ENCODE measurements around the gene SHC2.
"Not testable (repeated sequence)": the region's sequence is repeated elsewhere in the genome, so short reads cannot be mapped to it uniquely, and the experiment has no call there.

Gene SHC2

GRCh38 chr19:452829-453228, 8.0 kb downstream of the SHC2 start:
- H3K27ac ChIP-seq, result no peak overlapping the region

GRCh38 chr19:450912-451481, 9.8 kb downstream of the SHC2 start:
- not testable (repeated sequence) for DNase-seq (ENCODE audit: low read depth, low spot score); H3K27ac ChIP-seq

More at GRCh38 chr19:452829-453228, 8.0 kb downstream of the SHC2 start:
- no peak for DNase-seq (ENCODE audit: low read depth, low spot score)

DNA sequence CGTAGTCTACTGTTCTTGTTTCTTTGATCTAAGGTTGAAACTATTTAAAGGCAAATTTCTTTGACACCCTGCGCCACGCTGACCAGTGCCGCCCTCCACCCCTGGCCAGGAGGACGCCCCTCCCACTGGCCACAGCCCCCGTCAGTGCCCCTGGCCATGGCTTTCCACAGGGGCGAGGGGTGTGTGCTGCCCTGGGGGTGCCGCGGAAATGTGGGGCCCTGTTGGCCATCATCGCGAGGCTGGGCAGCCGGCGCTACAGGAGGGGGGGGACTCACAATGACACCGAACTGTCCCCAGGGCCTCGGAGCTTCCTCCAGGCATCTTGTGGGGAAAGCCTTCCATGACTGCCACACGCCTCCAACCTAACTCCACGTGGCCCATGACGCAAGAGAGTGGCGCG, 10.9 kb downstream of the SHC2 start:
- no peak overlapping the region for H3K27ac ChIP-seq
- no peak for DNase-seq (ENCODE audit: low read depth, low spot score)

DNA sequence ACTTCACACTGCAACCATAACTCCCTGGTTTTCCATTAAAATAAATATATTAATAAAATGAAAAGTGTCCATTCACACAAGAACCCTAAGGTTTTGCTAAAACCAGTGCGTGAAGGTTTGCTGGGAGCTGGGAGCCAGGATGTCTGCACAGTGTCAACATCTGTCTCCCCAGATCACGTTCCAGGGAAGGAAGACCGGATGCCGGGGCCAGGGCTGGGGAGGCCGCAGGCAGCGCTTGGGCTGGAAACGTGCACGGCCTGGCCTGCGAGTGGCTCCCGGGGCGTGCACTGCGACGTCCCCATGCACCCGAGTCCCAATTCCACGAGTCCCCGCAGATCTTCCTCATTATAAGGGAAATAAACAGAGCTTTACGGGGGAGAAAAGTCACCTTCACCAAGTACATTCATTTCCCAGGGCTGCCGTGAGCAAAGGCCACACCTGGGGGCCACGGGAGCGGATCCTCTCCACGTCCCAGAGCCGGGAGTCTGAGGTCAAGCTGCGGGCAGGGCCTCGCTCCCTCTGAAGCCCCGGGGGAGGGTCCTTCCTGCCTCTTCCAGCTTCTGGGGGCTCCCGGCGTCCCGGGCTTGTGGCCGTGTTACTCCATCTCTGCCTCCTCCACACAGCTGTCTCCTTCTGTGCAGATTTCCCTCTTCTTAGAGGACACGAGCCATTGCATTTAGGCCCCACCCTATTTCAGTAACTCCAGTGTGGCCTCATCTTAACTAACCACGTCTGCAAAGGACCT, 12.8 kb downstream of the SHC2 start:
- no peak overlapping the region for H3K27ac ChIP-seq
- DNase-seq (ENCODE audit: low read depth, low spot score), result no peak

DNA sequence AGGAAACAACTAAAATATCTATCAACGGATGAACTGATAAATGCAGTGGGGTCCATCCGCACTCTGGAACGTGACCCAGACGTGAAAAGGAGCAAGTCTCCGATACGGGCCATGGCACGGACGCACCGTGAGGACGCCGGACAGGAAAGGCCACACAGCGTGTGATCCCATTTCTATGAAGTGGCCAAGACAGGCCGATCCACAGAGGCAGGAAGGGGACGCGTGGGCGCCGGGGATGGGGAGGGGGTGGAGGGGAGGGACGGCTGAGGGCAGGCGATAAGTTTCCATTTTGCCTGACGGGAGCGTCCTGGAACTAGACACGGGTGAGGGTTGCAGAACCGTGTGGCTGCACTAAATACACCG, 13.8 kb downstream of the SHC2 start:
- no peak for DNase-seq (ENCODE audit: low read depth, low spot score)
- no peak overlapping the region for H3K27ac ChIP-seq

DNA sequence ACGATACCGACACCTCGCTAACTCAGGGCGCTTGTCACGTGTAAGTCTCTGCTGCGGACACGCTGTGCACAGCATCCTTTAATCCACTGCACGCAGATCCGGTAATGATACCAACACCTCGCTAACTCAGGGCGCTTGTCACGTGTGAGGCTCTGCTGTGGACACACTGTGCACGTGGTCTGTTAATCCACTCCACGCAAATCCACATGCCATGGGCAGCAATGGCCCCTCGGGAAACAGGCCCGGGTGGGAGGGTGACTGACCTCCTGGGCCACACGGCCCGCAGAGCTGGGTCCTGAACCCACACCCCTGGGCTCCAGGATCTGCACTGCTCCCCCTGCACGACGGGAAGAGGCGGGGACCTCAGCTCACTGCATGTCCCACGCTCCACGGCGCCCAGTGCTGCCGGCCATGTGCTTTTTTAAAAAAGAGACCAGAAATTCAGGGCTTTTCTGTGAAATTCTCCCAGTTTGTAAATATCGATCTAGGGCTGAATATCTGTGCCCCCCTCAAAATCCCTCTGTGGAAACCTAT, 16.1 kb downstream of the SHC2 start:
- H3K27ac ChIP-seq, result no peak overlapping the region
- DNase-seq (ENCODE audit: low read depth, low spot score), result no peak

- H3K27ac ChIP-seq, result no peak overlapping the region
- no peak for DNase-seq (ENCODE audit: low read depth, low spot score)
Observed at GRCh38 chr19:443005-443404, 17.8 kb downstream of the SHC2 start.

- DNase-seq (ENCODE audit: low read depth, low spot score), result no peak
- no peak overlapping the region for H3K27ac ChIP-seq
Observed at GRCh38 chr19:442085-442484, 18.7 kb downstream of the SHC2 start.

DNA sequence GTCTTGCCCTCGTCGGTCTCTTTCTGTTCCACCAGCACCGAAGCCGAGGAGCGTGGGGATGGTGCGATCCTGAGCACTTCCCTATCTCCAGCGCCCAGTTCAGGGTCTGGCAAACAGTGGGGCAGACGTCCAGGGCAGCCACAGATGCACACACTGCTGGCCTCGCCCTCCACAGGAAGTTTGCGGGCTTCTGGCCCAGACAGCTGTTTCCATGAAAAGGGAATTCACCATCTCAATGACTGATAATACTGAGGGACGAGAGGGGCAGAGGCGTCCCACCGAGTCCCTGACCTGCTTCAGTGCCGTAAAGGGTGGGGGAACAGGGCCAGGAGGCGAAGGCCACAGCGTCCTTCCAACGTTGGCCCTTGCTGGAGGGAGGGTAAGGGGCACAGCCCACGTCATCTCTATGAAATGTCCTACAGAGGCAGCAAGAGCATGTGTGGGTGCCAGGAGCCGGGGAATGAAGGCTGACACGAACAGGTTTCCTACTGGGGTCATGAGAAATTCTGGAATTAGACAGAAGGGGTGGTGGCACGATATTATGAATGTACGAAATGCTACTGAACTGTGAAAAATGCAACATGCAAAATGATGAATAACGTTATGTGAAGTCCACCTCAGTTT, 19.5 kb downstream of the SHC2 start:
- DNase-seq (ENCODE audit: low read depth, low spot score), result no peak
- H3K27ac ChIP-seq, result no peak overlapping the region

DNA sequence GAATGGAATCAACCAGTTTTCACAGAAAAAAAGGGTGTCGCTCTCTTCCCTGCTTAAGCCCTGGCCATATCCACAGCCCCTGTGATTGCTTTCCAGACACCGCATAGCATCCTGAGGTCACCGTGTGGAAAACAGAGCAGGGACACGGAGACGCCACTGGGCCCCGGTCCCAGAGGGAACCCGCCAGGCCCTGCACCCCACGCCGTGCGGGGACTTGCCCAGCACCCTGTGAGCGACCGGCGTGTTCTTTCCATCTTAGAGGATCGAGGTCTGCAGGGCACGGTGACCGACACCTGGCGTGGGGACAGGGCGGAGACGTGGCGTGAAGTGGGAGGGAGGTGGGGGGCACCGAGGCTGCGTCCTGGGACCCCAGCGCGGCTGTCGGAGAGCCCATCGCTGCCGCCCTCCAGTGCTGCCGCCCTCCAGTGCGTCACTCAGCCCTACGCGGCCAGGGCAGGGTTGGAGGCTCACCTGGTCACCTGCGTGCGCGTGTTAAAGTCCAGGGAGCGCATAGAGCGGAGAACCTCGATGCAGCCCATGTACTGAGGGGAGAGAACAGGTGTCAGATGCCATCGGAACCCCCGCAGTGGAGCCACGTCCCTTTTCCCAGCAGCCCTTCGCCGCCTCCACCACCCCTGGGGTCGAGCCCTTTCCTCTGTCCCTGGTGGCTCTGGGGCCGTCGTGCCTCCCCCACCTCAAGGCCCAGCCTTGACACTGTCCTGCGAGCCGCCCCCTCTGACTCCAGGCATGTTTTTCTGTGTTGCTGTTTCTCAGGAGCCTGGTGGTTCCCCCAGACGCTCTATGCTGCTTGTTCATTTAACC, 20.2 kb downstream of the SHC2 start:
- no peak for DNase-seq (ENCODE audit: low read depth, low spot score)
- H3K27ac ChIP-seq, result no peak overlapping the region

DNA sequence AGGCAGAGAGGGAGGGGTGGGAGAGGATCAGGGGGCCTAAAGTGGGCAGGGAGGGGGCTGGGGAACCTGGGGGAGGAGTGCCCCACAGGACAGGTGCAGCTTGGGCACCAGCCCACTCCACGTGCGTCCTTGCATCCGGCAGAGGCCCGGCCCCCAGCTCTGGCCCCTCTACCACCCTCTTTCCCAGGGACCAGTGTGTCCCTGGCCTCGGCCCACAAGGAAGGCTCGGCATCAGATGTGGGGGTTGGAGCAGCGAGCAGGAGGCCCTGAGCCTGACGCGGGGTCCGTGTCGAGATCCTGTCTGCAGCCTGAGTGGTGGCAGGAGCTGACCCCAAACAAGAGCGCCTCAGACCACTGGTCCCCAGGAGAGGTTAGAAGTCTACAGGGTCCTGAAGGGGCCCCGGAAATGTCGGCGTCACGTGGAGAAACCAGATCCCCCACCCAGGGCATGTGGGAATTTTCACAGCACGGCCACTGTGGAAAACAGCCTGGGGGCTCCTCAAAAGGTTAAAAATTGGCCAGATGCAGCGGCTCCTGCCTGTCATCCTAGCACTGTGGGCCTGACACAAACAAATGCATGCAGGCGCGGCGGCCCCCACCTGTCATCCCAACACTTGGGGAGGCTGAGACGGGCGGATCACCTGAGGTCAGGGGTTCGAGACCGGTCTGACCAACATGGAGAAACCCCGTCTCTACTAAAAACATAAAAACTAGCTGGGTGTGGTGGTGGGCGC, 21.5 kb downstream of the SHC2 start:
- H3K27ac ChIP-seq, result no peak overlapping the region

DNA sequence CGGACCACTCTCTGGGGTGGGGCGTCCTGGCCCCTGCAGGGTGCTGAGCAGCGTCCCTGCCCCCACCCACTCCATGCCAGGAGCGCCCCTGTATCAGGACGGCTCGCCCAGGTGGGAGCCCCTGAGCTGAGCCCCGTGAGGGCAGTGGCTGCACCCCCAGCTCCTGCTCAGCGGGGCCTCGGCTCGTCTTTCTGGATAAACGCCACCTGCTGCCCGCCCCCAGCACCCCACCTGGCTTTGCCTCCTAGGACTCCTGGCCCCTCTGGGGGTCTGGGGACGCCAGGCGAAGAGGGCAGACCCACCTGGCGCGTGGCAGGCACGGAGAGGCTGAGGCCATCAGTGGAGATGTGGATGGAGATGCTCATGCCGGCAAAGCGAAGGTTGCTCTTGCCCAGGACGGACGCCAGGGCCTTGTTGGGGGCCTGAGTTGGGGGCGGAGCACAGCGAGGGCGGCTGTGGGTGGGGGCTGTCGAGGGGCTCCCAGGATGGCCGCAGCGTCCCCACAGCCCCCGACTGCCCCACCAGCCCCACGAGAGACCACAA, 22.3 kb downstream of the SHC2 start:
- no peak for DNase-seq (ENCODE audit: low read depth, low spot score)
- no peak overlapping the region for H3K27ac ChIP-seq

More for the DNA sequence above, 21.5 kb downstream of the SHC2 start:
- DNase-seq (ENCODE audit: low read depth, low spot score), result no peak

DNA sequence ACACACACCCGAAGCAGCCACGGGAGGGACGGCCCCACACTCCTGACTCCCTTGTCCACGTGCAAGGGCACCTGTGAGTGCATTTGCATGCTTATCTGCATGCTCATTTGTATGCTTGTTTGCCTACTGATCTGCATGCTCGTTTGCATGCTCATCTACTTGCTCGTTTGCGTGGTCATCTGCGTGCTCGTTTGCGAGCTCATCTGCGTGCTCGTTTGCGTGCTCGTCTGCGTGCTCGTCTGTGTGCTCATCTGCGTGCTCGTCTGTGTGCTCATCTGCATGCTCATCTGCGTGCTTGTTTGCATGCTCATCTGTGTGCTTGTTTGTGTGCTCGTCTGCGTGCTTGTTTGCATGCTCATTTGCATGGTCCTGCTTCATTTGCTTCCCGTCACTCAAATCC, 23.8 kb downstream of the SHC2 start:
- no peak for DNase-seq (ENCODE audit: low read depth, low spot score)
- no peak overlapping the region for H3K27ac ChIP-seq

GRCh38 chr19:436413-436950, 24.4 kb downstream of the SHC2 start:
- no peak overlapping the region for H3K27ac ChIP-seq
- no peak for DNase-seq (ENCODE audit: low read depth, low spot score)

DNA sequence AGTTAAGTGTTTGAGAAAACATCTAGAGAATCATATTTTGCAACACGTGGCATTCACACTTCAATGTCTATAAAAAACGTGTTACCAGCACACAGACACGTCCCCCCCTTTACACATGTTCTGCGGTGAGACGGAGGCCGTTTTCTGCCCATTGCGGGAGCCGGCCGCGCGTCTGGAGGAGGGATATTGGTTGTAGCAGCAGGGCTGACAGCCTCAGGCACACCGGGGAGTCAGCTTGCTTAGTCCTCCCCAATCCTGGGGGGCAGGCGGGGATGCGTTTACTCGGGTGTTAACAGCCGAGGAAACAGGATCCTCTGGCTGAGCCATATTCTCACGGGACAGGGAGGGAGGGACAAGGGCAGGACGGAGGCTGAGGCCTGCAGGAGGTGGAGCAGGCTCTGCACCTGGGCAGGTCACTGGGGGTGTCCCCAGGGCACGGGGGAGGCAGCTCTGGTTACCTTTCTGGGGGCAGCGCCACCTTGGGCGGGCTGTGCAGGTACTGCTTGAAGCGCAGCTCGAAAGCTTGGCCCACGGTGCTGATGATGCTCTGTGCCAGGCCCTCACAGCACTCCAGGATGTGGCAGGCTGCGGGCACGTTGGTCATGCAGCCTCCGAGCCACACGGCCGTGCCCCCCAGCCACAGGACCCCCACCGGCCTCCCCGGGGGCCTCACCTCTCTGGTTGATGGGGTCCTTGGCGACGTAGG, 25.0 kb downstream of the SHC2 start:
- no peak overlapping the region for H3K27ac ChIP-seq
- DNase-seq (ENCODE audit: low read depth, low spot score), result no peak

GRCh38 chr19:435056-435706, 25.7 kb downstream of the SHC2 start:
- DNase-seq (ENCODE audit: low read depth, low spot score), result no peak
- H3K27ac ChIP-seq, result no peak overlapping the region

GRCh38 chr19:434152-434960, 26.5 kb downstream of the SHC2 start:
- DNase-seq (ENCODE audit: low read depth, low spot score), result no peak
- H3K27ac ChIP-seq, result no peak overlapping the region

DNA sequence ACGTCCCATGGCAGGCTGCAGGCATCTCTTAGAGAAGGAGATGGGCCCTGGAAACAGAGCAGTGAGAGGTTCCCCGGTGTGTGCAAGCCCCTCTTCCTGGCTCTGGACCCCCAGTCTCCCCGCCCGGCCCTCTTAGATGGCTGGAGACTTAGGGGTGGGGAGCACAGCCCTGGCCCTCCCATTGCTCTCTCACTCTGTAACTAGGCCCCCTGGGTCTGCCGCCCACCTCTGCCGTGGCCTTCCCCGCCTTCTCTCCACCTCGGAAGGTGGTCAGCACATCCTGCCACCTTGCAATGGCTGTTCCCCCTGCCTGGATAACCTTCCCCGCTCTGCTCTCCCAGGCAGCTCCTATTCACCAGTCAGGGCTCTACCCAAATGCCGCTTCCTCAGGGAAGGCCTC, 30.1 kb downstream of the SHC2 start:
- DNase-seq (ENCODE audit: low read depth, low spot score), result no peak
- no peak overlapping the region for H3K27ac ChIP-seq
